ENCODE results near the gene PTPRZ1.

DNA sequence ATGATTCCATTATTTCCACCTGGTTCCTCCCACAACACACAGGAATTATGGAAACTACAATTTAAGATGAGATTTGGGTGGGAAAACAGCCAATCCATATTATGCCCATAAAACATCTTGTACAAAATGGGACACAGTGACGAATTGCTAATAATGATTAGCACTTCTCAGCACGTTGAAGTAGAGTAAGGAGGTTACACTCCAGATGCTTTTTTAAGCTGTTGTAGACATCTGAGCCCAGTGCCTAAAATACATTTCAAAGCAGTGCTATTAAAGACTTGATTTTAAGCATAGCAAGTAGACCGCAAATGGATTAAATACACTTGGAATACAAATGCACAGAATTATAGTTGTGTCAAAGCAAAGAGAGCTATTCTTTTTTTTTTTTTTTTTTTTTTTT is 165.2 kb downstream of the PTPRZ1 start:
- TF ChIP-seq, protein P1, sequence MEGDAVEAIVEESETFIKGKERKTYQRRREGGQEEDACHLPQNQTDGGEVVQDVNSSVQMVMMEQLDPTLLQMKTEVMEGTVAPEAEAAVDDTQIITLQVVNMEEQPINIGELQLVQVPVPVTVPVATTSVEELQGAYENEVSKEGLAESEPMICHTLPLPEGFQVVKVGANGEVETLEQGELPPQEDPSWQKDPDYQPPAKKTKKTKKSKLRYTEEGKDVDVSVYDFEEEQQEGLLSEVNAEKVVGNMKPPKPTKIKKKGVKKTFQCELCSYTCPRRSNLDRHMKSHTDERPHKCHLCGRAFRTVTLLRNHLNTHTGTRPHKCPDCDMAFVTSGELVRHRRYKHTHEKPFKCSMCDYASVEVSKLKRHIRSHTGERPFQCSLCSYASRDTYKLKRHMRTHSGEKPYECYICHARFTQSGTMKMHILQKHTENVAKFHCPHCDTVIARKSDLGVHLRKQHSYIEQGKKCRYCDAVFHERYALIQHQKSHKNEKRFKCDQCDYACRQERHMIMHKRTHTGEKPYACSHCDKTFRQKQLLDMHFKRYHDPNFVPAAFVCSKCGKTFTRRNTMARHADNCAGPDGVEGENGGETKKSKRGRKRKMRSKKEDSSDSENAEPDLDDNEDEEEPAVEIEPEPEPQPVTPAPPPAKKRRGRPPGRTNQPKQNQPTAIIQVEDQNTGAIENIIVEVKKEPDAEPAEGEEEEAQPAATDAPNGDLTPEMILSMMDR (conservative IDR thresholded peaks at IDR 0.05; ENCODE audit: low read depth, low read length), result no peak
- no peak for TF ChIP-seq EZH2 (IDR thresholded peaks at IDR 0.05; ENCODE audit: low read length, unreplicated experiment)
